ENCODE measurements around the gene UBXN2A. TPM values are rescaled to one million over a fixed set of nuclear protein-coding genes. Genes with fewer than 3 reads are reported as not detected.
A peak's percentile ranks its signal among the peaks of the same experiment; 100 is the strongest.
"Not testable (repeated sequence)": the region's sequence is repeated elsewhere in the genome, so short reads cannot be mapped to it uniquely, and the experiment has no call there.

Gene UBXN2A
- total RNA-seq, 1 experiment from 2014 or later: 39.9 TPM

DNA sequence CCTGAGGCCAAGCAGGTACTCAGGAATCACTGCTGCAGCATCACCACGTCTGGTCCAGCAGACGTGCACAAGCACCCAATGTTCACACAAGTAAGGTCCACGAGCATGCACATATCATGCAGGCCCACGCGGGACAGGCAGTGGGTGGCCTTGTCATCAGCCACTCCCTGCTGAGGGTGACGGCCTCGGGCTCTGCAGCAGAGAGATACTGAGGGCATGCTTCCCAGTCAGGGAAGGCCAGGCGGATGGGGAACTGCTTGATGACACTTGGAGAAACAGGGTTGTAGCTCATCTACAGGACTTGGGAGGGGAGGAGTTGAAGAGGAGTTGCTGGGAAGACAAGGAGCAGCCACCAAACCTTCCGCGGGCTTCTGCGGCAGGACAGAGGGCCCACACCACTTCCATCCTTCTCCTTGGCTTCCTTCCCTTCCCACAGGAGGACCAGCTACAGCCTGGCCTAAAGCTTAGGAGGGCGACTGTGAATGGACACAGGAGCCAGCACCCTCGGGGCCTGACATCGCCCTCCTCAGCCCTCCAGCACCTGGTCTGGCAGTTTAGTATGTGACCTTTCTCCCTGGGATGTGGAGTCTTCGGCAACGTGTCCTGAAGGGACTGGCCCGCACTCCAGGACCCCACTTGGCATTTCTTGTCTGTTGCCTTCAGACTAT, 84.9 kb downstream of the UBXN2A start:
- Histone ChIP-seq H3K27me3 (no peaks in the 10 kb centered on the region), H3K36me3 (peaks cover 42% of the 10 kb centered on the region), H3K9me3 (replicated peaks) (no peaks in the 10 kb centered on the region), H3K4me3 (no peak overlapping the region), H3K27ac (no peak overlapping the region), H3K4me1 (no peaks in the 10 kb centered on the region)
- DNase-seq: no peak

DNA sequence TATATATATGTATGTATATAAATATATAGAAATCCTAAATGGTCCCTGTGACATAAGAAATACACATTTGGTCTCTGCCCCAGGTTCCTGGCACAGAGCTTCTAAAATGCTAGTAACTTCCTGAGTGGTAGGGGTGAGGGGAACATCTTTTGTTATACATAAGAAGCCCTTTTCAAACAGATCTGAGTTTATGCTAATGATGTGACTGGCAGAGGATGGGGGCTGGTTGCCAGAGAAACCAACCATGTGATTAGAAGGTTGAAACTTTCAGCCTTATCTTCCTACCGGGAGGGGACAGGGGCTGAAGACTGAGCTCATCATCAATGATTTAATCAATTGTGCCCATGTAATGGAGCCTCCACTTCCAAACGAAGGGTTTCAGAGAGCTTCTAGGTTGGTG, 86.0 kb downstream of the UBXN2A start:
- Histone ChIP-seq H3K27ac (no peak overlapping the region), H3K9me3 (replicated peaks) (no peaks in the 10 kb centered on the region), H3K4me3 (no peak overlapping the region), H3K4me1 (no peaks in the 10 kb centered on the region), H3K27me3 (no peaks in the 10 kb centered on the region), H3K36me3 (peaks cover 53% of the 10 kb centered on the region)
- no peak for DNase-seq

DNA sequence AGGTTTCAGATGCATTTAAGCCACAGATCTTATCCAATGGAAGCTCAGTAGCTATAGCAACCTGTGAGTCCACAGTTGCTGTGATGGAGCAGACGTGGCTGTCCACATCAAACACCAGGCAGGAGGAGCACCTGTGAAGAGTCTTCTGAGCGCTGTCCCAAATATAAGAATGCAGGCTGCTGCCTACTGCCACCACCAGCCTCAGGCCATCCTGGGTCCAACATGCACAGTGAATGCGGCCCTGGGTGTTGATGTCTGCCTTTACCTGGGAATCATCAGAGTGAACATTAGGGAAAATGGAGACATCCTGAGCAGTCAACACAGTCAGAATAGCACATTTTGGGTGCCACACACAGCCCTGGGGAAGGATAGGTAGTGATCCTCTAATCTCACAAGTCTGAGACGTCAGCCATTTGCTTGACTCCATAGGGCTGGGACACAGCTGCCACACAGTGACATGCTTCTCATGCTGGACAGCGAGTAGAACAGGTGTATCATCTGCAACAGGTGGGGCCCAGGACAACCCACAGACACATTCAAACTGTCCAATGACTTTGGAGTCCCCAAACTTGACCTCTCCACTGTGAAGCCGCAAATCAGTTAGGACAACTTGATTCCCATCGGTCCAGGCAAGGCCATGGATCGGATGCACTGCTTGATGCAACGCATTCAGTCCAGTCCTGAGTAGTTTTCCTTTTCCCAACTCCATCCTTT, 98.7 kb downstream of the UBXN2A start:
- Histone ChIP-seq H3K4me3 (no peak overlapping the region), H3K4me1 (no peaks in the 10 kb centered on the region), H3K36me3 (peaks cover 30% of the 10 kb centered on the region), H3K27ac (no peak overlapping the region), H3K9me3 (replicated peaks) (no peaks in the 10 kb centered on the region), H3K27me3 (no peaks in the 10 kb centered on the region)
- no peak for DNase-seq

DNA sequence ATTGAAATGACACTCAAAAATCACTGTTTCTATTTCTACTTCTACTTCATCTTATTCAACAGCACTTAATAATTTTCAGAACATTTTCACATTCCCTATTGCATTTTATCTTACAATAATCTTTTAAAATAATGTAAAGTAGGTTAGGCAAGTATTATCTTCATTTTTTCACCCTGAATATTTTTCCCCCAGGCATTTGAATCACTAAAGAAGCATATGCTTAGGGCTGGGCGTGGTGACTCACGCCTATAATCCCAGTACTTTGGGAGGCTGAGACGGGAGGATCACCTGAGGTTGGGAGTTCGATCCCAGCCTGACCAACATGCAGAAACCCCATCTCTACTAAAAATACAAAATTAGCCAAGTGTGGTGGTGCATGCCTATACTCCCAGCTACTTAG, 100.2 kb downstream of the UBXN2A start:
- Histone ChIP-seq H3K4me1 (no peaks in the 10 kb centered on the region), H3K36me3 (peaks cover 27% of the 10 kb centered on the region), H3K4me3 (no peak overlapping the region), H3K27me3 (no peaks in the 10 kb centered on the region), H3K9me3 (replicated peaks) (no peaks in the 10 kb centered on the region), H3K27ac (no peak overlapping the region)
- DNase-seq: no peak

DNA sequence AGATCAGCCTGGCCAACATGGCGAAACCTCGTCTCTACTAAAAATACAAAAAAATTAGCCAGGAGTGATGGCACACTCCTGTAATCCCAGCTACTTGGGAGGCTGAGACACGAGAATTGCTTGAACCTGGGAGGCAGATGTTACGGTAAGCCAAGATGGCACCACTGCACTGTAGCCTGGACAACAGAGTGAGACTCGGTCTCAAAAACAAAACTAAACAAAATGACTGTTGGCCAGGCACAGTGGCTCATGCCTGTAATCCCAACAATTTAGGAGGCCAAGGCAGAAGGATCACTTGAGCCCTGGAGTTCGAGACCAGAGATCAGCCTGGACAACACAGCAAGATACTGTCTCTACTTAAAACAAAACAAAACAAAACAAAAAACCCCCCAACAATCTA, 102.9 kb downstream of the UBXN2A start:
- not testable (repeated sequence) for H3K27ac ChIP-seq; H3K4me3 ChIP-seq; H3K27me3 ChIP-seq; H3K4me1 ChIP-seq; H3K9me3 ChIP-seq (replicated peaks); DNase-seq
- peaks cover 14% of the 10 kb centered on the region for H3K36me3 ChIP-seq

DNA sequence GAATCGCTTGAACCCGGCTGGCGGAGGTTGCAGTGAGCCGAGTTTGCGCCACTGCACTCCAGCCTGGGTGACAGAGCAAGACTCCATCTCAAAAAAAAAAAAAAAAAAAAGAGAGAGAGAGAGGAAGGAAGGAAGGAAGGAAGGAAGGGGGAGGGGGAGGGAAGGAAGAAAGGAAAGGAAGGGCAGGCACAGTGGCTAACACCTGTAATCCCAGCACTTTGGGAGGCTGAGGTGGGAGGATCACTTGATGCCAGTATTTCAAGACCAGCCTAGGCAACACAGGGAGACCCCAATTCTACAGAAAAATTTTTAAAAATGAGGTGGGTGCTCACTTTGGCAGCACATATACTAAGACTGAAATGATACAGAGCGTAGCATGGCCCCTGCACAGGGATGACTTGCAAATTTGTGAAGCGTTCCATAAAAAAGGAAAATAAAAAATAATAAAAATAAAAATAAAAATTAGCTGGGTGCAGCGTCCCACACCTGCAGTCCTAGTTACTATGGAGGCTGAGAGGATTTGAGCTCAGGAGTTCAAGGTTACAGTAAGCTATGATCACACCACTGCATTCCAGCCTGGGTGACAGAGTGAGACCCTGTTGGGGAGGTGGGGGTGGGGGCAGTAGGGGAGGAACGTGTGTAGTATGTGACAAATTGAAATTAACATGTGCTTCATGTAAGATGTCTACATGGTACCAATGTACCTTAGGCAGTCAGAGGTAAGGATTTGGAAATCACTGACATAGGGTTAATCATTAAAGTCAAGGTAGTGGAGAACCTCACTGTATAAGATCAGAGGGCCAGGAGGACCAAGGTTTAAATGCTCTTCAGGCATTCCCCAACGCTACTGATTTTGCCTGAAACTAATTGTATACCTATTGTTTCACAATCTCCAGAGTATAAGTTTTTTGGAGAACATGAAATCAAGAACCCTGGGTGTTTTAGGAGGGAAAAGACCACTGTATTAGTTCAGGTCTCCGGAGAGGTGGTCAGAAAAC, 105.5 kb downstream of the UBXN2A start:
- no peaks in the 10 kb centered on the region for H3K4me1 ChIP-seq
- peak overlapping the region; percentile 79; the same call in 1 of the 2 replicates for H3K27ac ChIP-seq
- no peak for DNase-seq
- no peaks in the 10 kb centered on the region for H3K9me3 ChIP-seq (replicated peaks)
- H3K27me3 ChIP-seq: no peaks in the 10 kb centered on the region
- H3K36me3 ChIP-seq: no peaks in the 10 kb centered on the region; the same call in 1 of the 2 replicates
- H3K4me3 ChIP-seq: peak overlapping the region; percentile 71

DNA sequence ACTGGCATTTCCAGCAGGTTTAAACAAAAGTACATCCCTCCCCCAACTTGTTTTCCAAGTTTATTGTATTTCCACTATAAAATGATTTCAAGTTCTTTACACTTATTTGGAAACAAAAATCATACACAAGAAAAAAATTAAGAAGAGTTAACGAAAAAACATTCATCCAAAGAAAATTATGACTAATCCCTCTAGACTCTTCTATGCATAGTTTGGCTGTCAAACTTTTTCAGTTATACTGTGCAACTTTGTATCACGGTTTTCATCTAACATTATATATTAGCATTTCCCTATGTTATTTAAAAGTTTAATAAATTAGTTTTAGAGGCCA, 106.3 kb downstream of the UBXN2A start:
- H3K27ac ChIP-seq: peak overlapping the region; percentile 79
- no peaks in the 10 kb centered on the region for H3K36me3 ChIP-seq

DNA sequence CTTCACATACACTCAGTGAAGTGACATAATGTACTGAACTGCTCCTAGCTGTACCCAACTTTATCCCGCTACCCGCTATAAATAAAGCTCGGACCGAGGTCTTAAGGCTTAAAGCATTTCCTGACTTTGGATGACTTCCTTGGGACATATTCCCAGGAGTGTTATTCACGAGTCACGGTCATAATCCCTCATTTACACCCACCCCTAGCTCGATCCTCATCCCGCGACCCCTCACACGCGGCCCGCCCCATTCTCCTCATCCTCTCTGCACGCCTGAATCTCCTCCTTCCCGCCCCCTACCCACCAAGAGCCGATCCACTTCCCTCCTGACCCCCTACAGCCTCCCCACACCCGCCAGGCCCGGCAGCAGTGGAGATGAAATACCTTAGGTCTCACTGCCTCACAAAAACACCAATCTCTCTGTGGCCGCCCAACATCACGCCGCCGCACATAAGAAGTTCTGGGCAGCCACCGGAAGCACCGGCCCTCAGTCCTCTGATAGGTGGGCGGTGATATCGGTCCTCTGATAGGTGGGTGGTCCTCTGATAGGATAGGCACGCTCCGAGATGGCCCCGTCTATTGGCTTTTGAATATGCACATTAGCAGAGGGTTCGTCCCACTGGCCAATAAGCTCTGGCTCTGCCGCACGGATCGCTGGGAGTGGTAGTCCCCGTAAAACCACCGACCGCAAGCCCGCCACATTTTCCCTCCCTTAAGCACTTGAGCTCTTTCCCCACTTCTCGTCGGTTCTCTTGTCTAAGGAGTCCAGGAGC, 106.9 kb downstream of the UBXN2A start, which contains the start of gene WDCP:
TSS of gene WDCP (minus strand) at position 462 of the 773 bp plus-strand sequence. CDS start 7,897 bp downstream, outside the sequence.
- peak within 1 kb of the TSS; percentile 71 for H3K4me3 ChIP-seq
- no peaks in the 10 kb centered on the region for H3K36me3 ChIP-seq
- H3K4me1 ChIP-seq: no peaks in the 10 kb centered on the region
- DNase-seq: peak; percentile 100
- H3K27ac ChIP-seq: peak within 1 kb of the TSS; percentile 79
- no peaks in the 10 kb centered on the region for H3K27me3 ChIP-seq
- no peaks in the 10 kb centered on the region for H3K9me3 ChIP-seq (replicated peaks)

More for the DNA sequence above, 106.3 kb downstream of the UBXN2A start:
- Histone ChIP-seq H3K9me3 (replicated peaks) (no peaks in the 10 kb centered on the region), H3K4me1 (no peaks in the 10 kb centered on the region), H3K27me3 (no peaks in the 10 kb centered on the region), H3K4me3 (peak overlapping the region; percentile 71)
- DNase-seq: no peak

DNA sequence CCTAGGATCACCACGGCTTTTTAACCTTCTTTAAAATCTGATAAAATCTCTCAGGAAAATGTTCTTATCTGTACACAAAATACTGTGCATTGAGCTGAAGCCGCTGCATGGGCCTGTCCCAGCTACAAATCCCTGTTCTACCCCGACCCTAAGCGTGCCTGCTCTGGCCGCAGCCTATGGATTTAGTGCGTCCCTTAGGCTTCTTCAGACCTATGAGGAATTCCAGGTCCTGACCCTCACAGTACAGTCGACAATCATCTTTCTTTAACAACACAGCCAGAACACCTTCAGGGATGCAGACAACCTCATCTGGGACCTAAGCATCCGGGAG, 107.4 kb downstream of the UBXN2A start:
- H3K4me1 ChIP-seq: no peaks in the 10 kb centered on the region
- H3K27ac ChIP-seq: peak overlapping the region; percentile 79
- no peaks in the 10 kb centered on the region for H3K36me3 ChIP-seq
- peak overlapping the region; percentile 71 for H3K4me3 ChIP-seq
- H3K9me3 ChIP-seq (replicated peaks): no peaks in the 10 kb centered on the region
- DNase-seq: no peak
- H3K27me3 ChIP-seq: no peaks in the 10 kb centered on the region

DNA sequence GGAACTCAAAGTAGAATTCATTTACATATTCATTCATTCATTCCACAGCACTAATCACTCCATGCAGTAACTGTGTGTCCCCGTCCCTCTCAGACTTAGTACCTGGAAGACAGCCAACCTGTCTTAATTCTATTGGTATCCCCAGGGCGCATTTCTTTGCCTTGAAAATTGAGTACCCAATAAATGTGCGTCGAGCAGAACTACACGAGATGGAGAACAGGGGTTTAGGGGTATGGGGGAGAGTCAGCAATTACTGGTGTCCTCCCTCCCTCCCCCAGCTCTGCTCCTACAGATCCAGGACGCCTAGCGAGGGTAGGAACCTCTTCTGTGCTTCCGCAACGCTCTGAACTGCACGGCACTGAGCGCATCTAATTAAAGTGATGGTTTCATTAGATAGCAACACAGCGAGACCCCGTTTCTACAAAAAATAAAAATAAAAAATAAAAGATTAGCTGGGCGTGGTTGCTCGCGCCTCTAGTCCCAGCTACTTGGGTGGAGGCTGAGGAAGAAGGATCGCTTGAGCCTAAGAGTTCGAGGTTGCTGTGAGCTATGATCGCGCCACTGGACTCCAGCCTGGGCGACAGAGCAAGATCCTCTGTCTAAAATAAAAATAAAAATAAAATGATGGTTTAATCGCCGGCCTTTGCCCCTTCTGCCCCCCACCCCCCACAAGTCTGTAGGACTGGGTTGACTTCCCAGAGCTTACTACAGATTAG, 108.7 kb downstream of the UBXN2A start:
- no peaks in the 10 kb centered on the region for H3K9me3 ChIP-seq (replicated peaks)
- peak overlapping the region; percentile 74 for H3K4me3 ChIP-seq
- no peaks in the 10 kb centered on the region for H3K4me1 ChIP-seq
- DNase-seq: peak; percentile 69 to 82
- H3K36me3 ChIP-seq: no peaks in the 10 kb centered on the region
- H3K27me3 ChIP-seq: no peaks in the 10 kb centered on the region
- H3K27ac ChIP-seq: peak overlapping the region; percentile 38; the same call in 1 of the 2 replicates

DNA sequence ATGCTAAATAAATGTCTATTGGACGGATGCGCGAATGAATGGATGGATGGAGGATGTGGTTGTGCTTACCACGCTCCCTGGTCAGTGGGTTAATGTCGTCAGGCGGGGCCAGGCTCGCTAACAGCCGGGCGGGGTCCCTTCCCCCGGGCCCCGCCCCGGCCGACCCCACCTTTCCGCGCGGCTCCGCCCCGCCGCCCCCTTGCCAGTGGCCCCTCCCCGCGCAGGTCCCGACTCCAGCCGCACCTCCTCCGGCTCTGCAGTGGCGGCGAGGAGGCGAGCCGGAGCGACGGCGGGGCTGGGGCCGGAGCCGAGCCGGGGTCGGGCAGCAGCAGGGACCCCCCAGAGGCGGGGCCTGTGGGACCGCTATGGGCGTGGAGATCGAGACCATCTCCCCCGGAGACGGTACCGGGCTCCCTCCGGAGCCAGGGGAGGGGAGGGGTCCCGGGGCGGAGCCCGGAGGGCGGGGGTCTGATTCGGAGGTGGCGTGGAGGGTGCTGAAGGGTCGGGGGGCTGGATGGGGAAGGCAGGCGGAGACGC, 109.3 kb downstream of the UBXN2A start, which contains the start of gene FKBP1B:
TSS of gene FKBP1B (plus strand) at position 257 of the 537 bp plus-strand sequence. CDS start at position 366, 109 bp downstream.
- Histone ChIP-seq H3K4me1 (no peaks in the 10 kb centered on the region), H3K27ac (peak within 1 kb of the TSS; percentile 38; the same call in 1 of the 2 replicates), H3K27me3 (no peaks in the 10 kb centered on the region), H3K9me3 (replicated peaks) (no peaks in the 10 kb centered on the region), H3K36me3 (no peaks in the 10 kb centered on the region), H3K4me3 (peak within 1 kb of the TSS; percentile 74)
- peak; percentile 91 to 95 for DNase-seq

DNA sequence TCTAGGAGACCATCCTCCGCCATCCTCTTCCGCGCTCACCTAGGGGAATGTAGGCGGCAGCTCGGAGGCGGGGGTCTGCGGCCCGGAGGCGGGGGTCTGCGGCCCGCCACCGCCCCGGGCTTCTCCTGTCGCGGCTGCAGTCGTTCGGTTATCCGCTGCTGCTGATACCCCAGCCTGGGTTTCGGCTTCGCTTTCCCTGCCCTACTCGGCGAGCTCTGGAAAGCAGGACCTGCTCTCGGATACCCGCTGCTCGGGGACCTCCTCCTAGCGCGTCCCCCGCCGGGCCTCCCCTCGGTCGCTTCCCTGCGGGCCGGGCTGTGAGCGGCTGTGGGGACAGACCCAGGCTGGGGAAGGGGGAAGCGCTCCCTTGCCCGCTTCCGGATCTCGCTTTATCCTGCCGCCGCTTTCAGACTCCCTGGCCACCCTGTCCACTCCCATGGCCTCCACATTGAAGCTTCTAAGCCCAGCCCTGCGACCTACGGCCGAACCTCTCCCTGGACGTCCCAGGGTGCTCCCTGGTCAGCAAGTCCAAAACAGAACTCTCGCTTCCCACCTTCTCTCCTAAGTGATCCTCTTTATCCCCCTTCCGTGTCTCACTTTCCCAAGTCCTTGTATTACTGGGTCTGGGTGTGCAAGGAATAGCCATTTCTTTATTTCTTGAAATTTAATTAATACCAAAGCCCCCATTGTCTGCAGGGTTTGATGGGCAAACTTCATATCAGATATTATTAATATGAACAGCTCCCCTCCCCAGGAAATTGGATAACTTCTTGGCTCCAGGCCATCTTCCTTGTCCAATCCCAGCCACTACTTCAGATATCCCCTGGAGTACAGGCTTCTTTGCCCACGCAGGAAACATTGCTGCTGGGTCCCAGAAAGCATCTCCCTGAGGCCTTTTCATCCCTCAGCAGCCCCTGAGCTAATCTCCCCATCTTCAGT, 110.0 kb downstream of the UBXN2A start:
- DNase-seq: peak; percentile 79 to 82
- Histone ChIP-seq H3K4me3 (peak overlapping the region; percentile 74), H3K27me3 (no peaks in the 10 kb centered on the region), H3K4me1 (no peaks in the 10 kb centered on the region), H3K27ac (no peak overlapping the region; the same call in 1 of the 2 replicates), H3K9me3 (replicated peaks) (no peaks in the 10 kb centered on the region), H3K36me3 (no peaks in the 10 kb centered on the region)

All from SJCRH30 (cell line).